ENCODE data around the gene ARPC1B.

DNA sequence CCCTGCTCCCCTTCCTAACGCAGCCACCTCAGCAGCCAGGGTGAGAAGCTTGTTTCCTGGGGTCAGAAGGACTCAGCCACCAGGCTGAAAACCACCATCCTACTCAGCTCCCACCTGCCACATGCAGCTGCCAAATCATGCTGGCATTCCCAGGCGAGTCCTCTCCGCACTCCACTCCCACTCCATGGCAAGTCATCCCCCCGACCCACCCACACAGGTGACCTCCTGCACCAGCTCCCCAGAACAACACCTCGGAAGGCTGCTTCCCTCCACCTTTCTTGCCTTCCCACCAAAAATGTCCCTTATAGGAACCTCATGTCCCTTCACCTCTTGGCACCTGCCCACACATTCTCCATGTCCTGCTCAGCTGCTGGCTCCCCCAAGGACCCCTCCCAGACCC is 29.2 kb downstream of the ARPC1B start:
- no peak for TF ChIP-seq EZH2 (IDR thresholded peaks at IDR 0.05; ENCODE audit: insufficient read depth, low read length)
- TF ChIP-seq, protein P1, sequence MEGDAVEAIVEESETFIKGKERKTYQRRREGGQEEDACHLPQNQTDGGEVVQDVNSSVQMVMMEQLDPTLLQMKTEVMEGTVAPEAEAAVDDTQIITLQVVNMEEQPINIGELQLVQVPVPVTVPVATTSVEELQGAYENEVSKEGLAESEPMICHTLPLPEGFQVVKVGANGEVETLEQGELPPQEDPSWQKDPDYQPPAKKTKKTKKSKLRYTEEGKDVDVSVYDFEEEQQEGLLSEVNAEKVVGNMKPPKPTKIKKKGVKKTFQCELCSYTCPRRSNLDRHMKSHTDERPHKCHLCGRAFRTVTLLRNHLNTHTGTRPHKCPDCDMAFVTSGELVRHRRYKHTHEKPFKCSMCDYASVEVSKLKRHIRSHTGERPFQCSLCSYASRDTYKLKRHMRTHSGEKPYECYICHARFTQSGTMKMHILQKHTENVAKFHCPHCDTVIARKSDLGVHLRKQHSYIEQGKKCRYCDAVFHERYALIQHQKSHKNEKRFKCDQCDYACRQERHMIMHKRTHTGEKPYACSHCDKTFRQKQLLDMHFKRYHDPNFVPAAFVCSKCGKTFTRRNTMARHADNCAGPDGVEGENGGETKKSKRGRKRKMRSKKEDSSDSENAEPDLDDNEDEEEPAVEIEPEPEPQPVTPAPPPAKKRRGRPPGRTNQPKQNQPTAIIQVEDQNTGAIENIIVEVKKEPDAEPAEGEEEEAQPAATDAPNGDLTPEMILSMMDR (IDR thresholded peaks at IDR 0.05; ENCODE audit: insufficient read depth, low read depth, low read length): no peak
